BJ (cell line): ENCODE measurements around the gene COMMD7. TPM values are rescaled to one million over a fixed set of nuclear protein-coding genes. Genes with fewer than 3 reads are reported as not detected.

Experiments
- CTCF ChIA-PET: fragments of 350-600 bp; formaldehyde crosslinking; extraction: SDS; loops from one replicate; lab custom pipeline; 2021; ENCODE audit warnings: antibody characterized with exemption, inconsistent platforms; lab: Yijun Ruan, JAX
- POLR2A ChIA-PET: fragments of 300-600 bp; sonication (Branson Sonifier 250); formaldehyde crosslinking; extraction: SDS; loops from one replicate; lab custom pipeline; 2021; ENCODE audit warnings: antibody characterized with exemption; lab: Charles Lee
- DNase-seq: peaks from one replicate; pipeline ENCODE4 v3.0.0-alpha.2; 2011; ENCODE audit warnings: low read depth
- H3K27me3 ChIP-seq: 2 replicates; pipeline ENCODE4 v1.6.0; 2011; ENCODE audit warnings: low read length; ENCODE audit not compliant: control insufficient read depth, insufficient read depth
- H3K36me3 ChIP-seq: 2 replicates; pipeline ENCODE4 v1.5.1; 2011; ENCODE audit warnings: low read length; ENCODE audit not compliant: control insufficient read depth, insufficient read depth
- H3K4me3 ChIP-seq: 2 replicates; pipeline ENCODE4 v1.5.1; 2011; ENCODE audit warnings: low read depth, mild to moderate bottlenecking, control low read depth, low read length
- CTCF ChIP-seq: IDR thresholded peaks from 2 replicates; pipeline ENCODE4 v1.5.1; 2011; ENCODE audit warnings: low read depth, mild to moderate bottlenecking, control low read depth, inconsistent platforms, low read length, moderate library complexity; ENCODE audit not compliant: insufficient read depth
- polyA plus RNA-seq: library from polyadenylated mRNA; depleted of rRNA; stranded (reverse); fragments of >200 nt; gene quantifications from 2 replicates; pipeline ENCODE4 v1.2.3, GENCODE V29; 2011

COMMD7 gene
- polyA plus RNA-seq, 1 experiment, result 73.6 TPM

- H3K27me3 ChIP-seq, result no peaks in the 10 kb centered on the region
- CTCF ChIA-PET, result no interaction called here
- POLR2A ChIA-PET, result no interaction called here
- TF ChIP-seq CTCF, result no peak
- no peaks in the 10 kb centered on the region for H3K36me3 ChIP-seq
- no peak for DNase-seq
- H3K4me3 ChIP-seq, result no peak overlapping the region
These were observed 8.0 kb upstream of the COMMD7 start for GRCh38 chr20:32751293-32751692.

GRCh38 chr20:32749914-32750637, 6.8 kb upstream of the COMMD7 start:
- TF ChIP-seq CTCF, result no peak
- ChIA-PET CTCF (no interaction called here), POLR2A (no interaction called here)
- no peak for DNase-seq
- Histone ChIP-seq H3K36me3 (no peaks in the 10 kb centered on the region), H3K4me3 (no peak overlapping the region), H3K27me3 (no peaks in the 10 kb centered on the region)

GRCh38 chr20:32742322-32743236, 688 bp downstream of the COMMD7 start:
- TF ChIP-seq CTCF, result no peak
- POLR2A ChIA-PET, result no interaction called here
- H3K4me3 ChIP-seq, result peak overlapping the region; percentile 84
- CTCF ChIA-PET, result interaction anchor here (0.6 to 2.1 kb wide), 9 partner anchors 12 to 151 kb away, joined by 3 to 11 read pairs (median 3); partner anchors contain the start of gene C20orf203
- H3K36me3 ChIP-seq, result peaks cover 1% of the 10 kb centered on the region; the same call in 1 of the 2 replicates
- no peak for DNase-seq
- H3K27me3 ChIP-seq, result no peaks in the 10 kb centered on the region

GRCh38 chr20:32741151-32741550, 2.1 kb downstream of the COMMD7 start:
- POLR2A ChIA-PET, result no interaction called here
- CTCF ChIA-PET, result interaction anchor here (1.4 kb wide), 1 partner anchor 38 kb away, joined by 3 read pairs; no protein-coding TSS in a partner anchor
- Histone ChIP-seq H3K4me3 (no peak overlapping the region), H3K36me3 (peaks cover 1% of the 10 kb centered on the region; the same call in 1 of the 2 replicates), H3K27me3 (no peaks in the 10 kb centered on the region)
- no peak for TF ChIP-seq CTCF
- no peak for DNase-seq
